ENCODE results near the gene GABRR2. TPM values are rescaled to one million over a fixed set of nuclear protein-coding genes. Genes with fewer than 3 reads are reported as not detected.
A peak's percentile ranks its signal among the peaks of the same experiment; 100 is the strongest.
"Not testable (repeated sequence)": the region's sequence is repeated elsewhere in the genome, so short reads cannot be mapped to it uniquely, and the experiment has no call there.

GABRR2 gene
- total RNA-seq, 1 donor from 2014 or later: 0.73 TPM

DNA sequence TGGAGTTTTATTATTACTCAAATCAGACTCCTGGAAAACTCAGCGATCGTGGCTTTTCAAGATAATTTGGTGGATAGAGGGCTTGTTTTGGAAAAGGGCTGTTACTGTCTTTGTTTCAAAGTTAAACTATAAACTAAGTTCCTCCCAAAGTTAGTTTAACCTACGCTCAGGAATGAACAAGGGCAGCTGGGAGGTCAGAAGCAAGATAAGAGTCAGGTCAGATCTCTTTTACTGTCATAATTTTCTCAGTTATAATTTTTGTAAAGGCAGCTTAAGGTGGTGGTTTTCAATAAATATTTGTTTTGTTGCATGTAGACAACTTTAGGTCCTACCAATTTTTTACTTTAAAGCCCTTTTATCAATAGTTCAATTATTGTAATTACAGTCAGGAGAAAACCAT is 9.2 kb upstream of the GABRR2 start:
- no peak for DNase-seq (ENCODE audit: low spot score)

DNA sequence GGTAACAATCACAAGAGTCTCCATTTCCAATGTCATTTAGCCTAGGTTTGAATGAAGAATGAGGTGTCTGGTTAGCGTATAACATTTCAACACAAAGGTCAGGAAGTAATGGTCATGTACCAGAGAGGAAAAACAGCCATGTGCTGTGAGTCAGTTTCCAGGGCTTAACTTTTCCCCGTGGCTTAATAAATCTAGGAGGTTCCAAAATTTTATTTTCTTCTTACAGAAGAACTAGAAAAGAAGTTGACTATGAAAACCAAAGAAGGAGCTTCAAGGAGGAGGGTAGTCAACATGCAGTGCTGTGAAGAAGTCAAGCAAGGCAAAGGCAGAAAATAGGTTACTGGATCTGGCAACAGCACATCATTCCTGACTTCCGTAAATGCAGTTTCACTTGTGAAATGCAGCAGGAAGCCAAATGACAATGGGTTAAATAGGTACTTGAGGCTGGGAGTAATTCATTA is 8.4 kb upstream of the GABRR2 start:
- DNase-seq (ENCODE audit: low spot score): no peak

DNA sequence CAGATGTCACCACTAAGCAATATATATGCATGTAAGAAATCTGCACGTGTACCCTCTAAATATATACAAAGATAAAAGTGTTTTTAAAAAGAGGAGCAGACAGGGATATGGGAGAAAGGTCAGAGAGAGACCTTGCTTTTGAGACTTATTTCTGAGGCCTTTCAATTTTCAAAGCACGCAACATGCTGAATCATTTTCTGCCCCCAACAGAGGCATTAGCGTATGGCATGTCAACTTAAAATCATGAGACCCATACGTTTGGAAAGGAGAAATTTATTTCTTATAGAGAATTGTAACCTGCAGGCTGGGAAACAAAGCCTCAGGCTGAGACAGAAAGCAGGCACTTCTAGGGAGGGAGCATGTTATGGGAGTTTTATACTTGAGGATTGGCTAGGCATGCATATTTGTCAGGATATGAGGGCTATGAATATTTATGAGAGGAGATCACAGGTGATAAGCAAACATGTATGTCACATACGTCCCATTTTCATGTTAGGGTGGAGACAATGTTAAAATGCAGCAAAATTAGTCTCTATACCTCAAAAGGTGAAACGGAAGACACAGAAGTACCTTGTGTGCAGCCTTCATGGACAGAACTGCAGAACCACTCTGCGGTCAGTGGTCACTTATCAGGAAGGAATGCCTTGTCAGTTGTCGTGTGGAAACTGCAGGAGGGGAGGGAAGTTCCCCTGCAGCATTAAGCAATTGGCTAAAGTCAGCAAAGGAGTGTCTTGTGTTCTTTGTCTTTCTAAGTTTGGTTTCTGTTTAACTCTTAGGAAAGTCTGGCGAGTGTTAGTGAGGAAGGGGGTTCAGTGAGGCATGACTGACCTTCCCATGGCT is 6.3 kb upstream of the GABRR2 start:
- DNase-seq (ENCODE audit: low spot score): no peak

- DNase-seq (ENCODE audit: low spot score): no peak
Measured at GRCh38 chr6:89320012-89320559, 5.0 kb upstream of the GABRR2 start.

- DNase-seq (ENCODE audit: low spot score): no peak
Measured at GRCh38 chr6:89317067-89317466, 2.0 kb upstream of the GABRR2 start.

DNA sequence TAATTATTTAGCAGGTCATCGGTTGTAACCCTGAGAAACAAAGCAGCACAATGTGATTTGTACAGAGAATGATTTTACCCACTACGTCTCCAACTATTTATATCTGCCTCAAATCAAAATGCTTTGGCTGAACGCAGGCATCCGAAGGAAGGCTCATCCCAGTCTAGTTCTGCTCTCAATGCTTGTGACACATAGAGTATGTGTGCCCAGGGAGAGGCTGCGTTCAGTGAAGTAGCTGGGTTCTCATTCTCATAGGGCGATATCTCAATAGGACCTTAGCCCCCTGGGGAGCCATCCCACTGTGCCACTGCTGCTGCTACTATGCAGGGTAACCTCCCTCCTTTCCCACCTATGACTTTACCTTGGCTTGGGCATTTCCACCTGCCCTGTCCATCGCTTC is 407 bp downstream of the GABRR2 start:
- DNase-seq (ENCODE audit: low spot score): no peak

DNA sequence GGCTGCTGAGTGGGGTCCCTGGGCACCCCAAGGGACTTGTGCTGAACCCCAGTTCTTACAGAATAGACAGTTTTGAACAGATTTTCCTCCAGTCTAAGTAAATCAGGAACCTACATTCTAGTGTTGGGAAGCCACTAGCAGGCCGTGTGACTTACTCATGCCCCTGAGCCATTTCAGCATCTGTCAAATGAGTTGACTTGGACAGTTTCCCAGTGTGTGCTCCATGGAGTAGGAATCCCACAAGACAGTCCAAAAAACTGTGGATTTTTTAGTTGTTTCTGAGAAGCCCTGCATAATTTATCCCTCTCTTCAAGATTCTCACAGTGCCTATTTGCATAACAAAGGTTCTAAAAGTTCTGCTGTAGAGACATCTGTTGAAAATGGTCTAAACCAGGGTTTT is 2.1 kb downstream of the GABRR2 start:
- no peak for DNase-seq (ENCODE audit: low spot score)

- peak; percentile 56 for DNase-seq (ENCODE audit: low spot score)
Measured at GRCh38 chr6:89311853-89312531, 3.1 kb downstream of the GABRR2 start.

GRCh38 chr6:89311530-89311852 is 3.6 kb downstream of the GABRR2 start:
- DNase-seq (ENCODE audit: low spot score): no peak

GRCh38 chr6:89310929-89311328 is 4.2 kb downstream of the GABRR2 start:
- DNase-seq (ENCODE audit: low spot score): no peak

- no peak for DNase-seq (ENCODE audit: low spot score)
Measured at GRCh38 chr6:89308525-89309395, 6.3 kb downstream of the GABRR2 start.

DNA sequence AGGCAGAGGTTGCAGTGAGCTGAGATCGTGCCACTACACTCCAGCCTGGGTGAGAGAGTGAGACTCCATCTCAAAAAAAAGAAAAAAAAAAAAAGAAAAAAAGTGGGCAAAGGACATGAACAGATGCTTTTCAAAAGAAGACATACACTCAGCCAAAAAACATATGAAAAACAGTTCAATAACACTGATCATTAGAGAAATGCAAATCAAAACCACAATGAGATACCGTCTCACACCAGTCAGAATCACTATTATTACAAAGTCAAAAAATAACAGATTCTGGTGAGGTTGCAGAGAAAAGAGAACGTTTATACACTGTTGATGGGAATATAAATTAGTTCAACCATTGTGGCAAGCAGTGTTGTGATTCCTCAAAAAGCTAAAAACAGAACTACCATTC is 10.6 kb downstream of the GABRR2 start:
- not testable (repeated sequence) for DNase-seq (ENCODE audit: low spot score)

DNA sequence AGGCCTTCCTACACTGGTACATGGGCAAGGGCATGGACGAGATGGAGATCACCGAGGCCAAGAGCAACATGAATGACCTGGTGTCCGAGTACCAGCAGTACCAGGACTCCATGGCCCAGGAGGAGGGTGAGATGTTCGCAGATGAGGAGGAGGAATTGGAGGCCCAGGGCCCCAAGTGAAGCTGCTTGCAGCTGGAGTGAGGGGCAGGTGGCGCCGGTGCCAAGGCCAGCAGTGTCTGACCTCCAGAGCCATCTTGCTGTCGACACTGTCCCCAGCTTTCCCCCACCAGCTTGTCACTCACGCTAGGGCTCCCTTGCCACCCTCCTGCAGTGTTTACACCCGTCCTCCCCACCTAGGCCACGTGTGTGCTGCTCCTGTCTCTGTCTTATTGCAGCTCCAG is 12.2 kb downstream of the GABRR2 start:
- no peak for DNase-seq (ENCODE audit: low spot score)

DNA sequence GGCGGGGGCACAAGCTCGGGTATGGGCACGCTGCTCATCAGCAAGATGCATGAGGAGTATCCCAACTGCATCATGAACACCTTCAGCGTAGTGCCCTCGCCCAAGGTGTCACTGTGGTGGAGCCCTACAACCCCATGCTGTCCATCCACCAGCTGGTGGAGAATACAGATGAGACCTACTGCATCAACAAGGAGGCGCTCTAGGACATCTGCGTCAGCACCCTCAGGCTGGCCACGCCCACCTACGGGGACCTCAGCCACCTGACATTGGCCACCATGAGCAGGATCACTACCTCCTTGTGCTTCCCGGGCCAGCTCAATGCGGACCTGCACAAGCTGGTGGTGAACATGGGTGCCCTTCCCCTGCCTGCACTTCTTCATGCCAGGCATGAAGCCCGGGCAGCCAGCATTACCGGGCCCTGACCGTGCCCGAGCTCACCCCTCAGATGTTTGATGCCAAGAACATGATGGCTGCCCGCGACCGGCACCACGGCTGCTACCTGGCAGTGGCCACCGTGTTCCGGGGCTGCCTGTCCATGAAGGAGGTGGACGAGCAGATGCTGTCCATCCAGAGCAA is 12.8 kb downstream of the GABRR2 start:
- no peak for DNase-seq (ENCODE audit: low spot score)

- no peak for DNase-seq (ENCODE audit: low spot score)
Measured at GRCh38 chr6:89301586-89302194, 13.4 kb downstream of the GABRR2 start.

- no peak for DNase-seq (ENCODE audit: low spot score)
Measured at GRCh38 chr6:89299466-89299850, 15.6 kb downstream of the GABRR2 start.

DNA sequence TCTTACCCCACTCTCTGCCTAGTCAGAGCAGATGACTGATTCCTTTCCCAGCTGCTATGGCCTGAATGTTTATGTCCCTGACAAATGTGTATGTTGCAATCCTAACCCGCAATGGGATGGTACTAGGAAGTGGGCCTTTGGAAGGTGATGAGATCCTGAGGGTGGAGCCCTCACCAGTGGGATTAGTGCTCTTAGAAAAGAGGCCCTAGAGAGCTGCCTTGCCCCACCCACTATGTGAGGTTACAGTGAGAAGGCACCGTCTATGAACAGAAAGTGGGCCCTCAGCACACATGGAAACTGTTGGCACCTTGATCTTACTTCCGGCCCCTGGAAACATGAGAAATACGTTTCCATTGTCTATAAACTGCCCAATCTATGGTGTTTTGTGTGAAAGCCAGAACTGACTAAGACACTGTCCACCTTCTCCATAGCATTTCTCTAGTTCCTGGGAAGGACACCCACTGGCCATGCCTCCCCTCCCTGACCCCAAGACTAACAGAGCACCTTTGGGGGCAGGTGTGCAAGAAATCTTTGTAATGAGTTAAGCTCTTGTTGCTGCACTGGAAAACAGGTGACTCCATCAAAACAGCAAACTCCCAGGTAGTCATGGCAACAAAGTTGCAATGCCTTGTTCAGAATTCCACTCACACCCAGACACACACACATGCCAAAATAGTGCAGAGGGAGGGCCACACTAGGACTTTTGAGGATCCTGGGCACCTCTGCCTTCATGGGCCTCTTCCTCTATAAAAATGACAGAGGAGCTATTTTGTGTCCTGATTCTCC is 16.2 kb downstream of the GABRR2 start:
- DNase-seq (ENCODE audit: low spot score): no peak

GRCh38 chr6:89297695-89298351 is 17.3 kb downstream of the GABRR2 start:
- peak; percentile 75 for DNase-seq (ENCODE audit: low spot score)

GRCh38 chr6:89295981-89296380 is 19.1 kb downstream of the GABRR2 start:
- no peak for DNase-seq (ENCODE audit: low spot score)

DNA sequence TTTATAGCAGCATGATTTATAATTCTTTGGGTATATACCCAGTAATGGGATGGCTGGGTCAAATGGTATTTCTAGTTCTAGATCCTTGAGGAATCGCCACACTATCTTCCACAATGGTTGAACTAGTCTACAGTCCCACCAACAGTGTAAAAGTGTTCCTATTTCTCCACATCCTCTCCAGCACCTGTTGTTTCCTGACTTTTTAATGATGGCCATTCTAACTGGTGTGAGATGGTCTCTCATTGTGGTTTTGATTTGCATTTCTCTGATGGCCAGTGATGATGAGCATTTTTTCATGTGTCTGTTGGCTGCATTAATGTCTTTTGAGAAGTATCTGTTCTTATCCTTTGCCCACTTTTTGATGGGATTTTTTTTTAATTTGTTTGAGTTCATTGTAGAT is 20.0 kb downstream of the GABRR2 start:
- DNase-seq (ENCODE audit: low spot score): not testable (repeated sequence)
